Activated CD8-positive, alpha-beta memory T cell treated with anti-CD3 and anti-CD28 coated beads for 36 hours (primary cell): ENCODE data around the gene ARHGEF12. TPM values are rescaled to one million over a fixed set of nuclear protein-coding genes. Genes with fewer than 3 reads are reported as not detected.

Experiments used
- CTCF ChIA-PET: fragments of 350-600 bp; sonication (Branson Sonifier 250); formaldehyde crosslinking; loops from one replicate; lab custom pipeline; 2021; ENCODE audit warnings: antibody characterized with exemption; lab: Charles Lee
- POLR2A ChIA-PET: fragments of 350-600 bp; sonication (Branson Sonifier 250); formaldehyde crosslinking; loops from one replicate; lab custom pipeline; 2021; ENCODE audit warnings: antibody characterized with exemption; lab: Charles Lee
- total RNA-seq, 2 experiments: library from RNA; stranded (reverse); gene quantifications; one replicate each; pipeline ENCODE4 v1.2.3, GENCODE V29; 2021

Gene ARHGEF12
- total RNA-seq, 2 experiments from 2014 or later = 31.0 to 31.7 TPM

DNA sequence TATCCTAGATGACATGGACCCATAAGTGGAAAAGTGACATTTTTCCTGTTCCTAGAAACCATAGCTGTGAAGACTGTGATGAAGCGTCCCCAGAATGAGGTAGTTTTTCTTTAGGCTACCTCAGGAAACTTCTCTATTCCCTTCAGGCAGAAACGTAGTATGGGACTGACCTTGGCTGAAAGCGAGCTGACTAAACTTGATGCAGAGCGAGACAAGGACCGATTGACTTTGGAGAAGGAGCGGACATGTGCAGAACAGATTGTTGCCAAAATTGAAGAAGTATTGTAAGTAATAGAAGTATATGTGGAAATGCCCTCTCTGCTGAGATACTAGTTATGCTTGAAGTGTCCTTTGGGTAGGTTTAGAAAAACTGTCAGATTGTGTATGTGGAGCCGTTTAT lies 110.6 kb downstream of the ARHGEF12 start:
- ChIA-PET CTCF (no interaction called here), POLR2A (no interaction called here)

DNA sequence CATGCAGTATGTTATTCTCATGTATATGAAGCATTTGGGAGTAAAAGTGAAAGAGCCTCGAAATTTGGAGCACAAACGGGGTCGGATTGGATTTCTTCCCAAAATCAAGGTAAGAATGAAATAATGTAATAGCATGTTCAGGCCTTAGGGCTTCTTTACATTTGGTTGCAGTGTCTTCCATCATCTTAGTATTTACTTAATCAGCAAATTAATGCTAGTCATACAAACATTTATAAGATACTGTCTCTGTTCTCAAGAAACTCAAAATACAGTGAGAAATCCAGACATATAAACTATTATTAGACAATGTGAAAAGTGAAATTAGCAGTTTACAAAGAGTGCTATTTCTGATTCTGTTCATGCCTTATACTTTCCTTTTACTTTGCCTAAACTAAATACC lies 112.0 kb downstream of the ARHGEF12 start:
- ChIA-PET POLR2A (no interaction called here), CTCF (no interaction called here)

DNA sequence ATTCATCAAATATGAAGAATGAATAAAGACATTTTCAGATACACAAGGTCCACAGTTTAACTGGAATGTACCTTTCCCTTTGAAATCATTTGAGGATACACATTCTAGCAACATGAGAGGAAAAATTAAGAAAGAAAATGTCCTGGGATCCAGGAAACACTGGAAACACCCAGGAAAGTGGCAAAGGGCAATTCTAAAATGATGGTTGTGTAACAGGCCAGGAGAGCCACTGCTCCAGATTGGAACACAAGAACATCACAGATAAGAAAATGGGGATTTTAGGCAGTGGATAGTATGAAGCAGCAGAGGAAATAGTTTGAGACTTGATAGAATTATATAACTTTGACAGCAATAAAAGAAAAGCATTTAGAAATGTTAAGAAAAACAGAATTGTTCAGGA lies 119.3 kb downstream of the ARHGEF12 start:
- ChIA-PET CTCF (no interaction called here), POLR2A (no interaction called here)

DNA sequence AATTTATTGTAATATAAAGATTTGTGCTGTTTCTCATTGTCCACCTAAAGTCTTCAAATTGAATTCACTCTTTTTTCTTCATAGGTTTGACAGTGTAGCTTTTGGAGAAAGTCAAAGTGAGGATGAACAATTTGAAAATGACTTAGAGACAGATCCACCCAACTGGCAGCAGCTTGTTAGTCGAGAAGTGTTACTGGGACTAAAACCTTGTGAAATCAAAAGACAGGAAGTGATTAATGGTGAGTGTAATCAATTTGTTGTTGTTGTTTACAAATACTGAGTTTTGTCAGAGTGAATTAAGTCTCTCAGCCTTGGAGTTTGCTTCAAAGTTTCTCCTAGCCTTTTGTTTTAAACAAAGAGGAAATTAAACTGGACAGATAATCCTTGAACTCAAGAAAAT lies 121.8 kb downstream of the ARHGEF12 start:
- ChIA-PET CTCF (no interaction called here), POLR2A (no interaction called here)

DNA sequence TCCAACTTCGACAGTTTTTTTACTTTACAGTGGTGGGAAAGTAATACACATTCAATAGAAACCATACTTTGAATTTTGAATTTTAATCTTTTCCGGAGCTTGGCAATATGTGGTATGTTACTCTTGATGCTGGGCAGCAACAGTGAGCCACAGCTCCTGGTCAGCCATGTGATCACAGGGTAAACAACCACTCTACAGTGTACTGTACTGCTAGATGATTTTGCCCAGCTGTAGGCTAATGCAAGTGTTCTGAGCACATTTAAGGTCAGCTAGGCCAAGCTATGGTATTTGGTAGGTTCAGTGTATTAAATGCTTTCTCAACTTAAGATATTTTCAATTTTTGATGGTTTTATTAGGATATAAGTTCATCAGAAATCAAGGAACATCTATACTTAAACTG lies 126.6 kb downstream of the ARHGEF12 start:
- CTCF ChIA-PET = no interaction called here
- POLR2A ChIA-PET = no interaction called here

DNA sequence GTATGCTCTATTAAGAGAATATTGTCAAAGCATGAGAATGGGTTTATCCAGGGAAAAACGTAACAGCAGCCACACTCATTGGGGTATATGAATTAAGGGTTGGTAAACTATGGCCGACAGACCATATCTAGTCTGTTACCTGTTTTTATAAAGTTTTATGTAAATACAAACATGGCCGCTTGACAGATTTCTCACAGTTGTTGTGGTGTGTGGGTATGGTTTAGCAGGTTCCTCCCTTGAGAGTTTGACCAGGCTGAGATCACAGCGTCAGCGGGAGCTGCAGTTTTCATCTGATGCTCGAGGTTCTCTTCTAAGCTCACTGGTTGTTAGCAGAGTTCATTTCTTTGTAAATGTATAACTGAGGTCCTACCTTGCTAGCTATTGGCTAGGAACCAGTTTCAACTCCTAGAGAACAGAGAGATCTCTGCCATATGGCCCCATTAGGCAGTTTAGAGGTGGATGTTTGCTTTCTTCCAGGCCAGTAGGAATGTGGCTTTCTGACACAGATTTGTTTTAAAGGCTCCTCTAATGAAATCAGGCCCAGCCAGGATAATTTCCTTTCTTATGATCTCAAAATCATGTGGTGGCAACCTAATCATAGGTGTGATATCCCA lies 129.8 kb downstream of the ARHGEF12 start:
- POLR2A ChIA-PET = no interaction called here
- CTCF ChIA-PET = no interaction called here

DNA sequence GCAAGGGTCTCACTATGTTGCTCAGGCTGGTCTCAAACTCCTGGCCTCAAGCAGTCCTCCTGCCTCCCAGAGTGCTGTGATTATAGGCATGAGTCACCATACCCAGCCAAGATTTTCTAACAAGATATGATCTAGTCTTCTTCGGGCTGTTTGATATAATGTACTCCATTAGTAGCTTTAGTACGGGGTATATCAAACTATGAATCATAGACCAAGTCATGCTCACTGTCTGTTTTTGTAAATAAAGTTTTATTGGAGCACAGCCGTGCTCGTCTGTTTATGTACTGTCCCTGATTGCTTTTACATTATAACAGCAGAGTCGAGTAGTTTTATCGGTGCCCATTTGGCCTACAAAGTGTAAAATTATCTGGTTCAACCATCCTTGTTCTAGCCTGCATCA lies 131.4 kb downstream of the ARHGEF12 start:
- CTCF ChIA-PET = no interaction called here
- POLR2A ChIA-PET = no interaction called here

DNA sequence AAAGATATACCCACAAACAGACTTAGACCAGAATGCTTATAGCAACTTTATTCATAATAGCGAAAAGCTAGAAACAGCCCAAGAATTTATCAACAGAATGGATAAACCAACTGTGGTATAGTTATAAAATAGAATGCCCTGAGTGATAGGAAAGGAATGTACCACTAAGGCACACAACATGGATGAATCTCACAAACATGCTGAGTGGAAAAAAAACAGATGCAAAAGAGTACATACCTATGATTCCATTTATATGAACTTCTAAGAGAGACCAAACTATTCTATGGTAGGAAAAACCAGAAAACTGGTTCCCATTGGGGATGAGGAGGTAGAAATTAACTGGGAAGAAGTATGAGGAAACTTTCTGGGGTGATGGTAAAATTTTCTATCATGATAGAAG lies 134.9 kb downstream of the ARHGEF12 start:
- ChIA-PET CTCF (no interaction called here), POLR2A (no interaction called here)

DNA sequence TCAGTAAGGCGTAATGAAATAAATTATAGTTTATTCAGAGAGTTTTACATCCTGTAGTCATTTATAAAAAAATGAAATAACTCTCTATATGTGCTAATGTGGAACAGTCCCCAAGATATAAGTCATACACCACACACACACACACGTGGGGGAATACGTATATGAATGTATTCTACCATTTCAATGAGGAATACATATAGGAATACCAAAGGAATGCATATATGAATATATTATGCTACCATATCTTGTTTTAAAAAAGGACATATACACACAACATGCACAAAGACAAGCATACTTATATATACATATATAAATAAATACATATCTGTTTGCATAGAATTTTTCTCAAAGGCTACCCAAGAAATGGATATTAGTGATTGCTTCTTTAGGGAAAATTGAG lies 135.8 kb downstream of the ARHGEF12 start:
- POLR2A ChIA-PET = no interaction called here
- CTCF ChIA-PET = no interaction called here

DNA sequence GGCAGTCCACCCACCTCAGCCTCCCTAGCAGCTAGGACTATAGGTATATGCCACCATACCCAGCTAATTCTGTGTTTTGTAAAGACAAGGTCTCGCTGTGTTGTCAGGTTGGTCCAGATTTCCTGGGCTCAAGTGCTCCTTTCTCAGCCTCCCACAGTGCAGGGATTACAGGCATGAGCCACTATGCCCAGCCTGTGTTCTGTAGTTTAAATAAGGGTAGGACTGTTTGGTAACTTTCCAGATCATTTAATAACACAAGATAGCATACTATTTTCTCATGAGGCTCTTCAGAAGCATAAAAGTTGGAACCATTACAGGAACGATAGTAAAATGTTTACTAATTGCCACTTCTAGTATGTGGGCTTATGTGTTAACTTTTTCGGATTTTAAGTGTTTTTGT lies 137.3 kb downstream of the ARHGEF12 start:
- ChIA-PET POLR2A (no interaction called here), CTCF (no interaction called here)

DNA sequence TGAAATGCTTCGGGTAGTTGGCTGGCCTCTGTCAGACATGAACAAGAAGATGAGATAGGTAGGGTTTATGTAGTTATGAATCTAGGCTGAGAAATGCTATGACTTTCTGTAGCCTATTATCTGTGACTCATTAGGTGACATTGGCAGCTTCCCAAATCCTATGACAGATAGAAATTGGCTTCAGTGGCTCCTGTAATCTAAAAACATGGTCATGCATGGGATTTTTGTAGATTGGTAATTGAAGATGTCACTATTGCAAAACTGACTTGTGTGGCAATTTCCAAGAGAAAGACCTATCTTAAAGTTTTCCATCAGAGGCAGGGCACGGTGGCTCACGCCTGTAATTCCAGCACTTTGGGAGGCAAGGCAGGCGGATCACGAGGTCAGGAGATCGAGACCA lies 145.9 kb downstream of the ARHGEF12 start:
- CTCF ChIA-PET = interaction anchor here (0.7 kb wide), 1 partner anchor 577 kb away, joined by 3 read pairs; no protein-coding TSS in a partner anchor
- POLR2A ChIA-PET = no interaction called here

DNA sequence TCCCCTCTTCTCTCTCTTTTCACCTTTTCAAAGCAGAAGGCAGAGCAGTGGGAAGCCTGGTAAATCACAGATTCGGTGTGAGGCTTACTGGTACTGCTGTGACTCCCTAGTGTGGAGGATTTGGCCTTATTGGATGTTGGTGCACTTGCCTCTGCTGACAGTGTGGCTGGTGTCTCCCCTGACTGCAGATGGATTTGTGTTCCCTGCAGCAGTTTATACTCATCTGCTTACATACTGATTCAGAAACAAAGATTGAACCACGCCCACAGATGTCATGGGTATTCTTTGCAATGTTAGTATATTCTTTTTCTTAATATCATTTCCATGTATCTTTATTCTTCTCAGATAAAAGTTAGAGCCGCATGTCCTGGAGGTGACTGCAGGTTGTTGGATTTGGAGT lies 148.5 kb downstream of the ARHGEF12 start:
- CTCF ChIA-PET = no interaction called here
- POLR2A ChIA-PET = no interaction called here

DNA sequence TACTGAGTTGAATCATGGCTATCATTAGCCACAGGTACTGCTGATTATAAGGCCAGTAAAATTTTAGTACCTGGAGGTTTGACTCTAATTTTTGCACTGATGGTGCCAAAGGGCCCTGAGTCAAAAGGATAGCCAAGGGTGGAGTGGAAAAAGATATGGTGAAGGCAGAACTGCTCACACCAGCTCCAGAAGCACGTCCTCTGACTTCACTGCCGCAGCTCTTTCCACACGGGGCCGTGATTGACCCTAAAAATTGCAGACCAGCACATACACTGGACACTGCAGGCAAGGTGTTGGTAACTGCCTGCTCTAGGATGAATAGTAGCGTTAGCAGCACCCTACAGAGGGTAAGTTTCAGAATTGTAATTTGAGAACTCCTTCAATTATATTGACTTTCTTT lies 149.9 kb downstream of the ARHGEF12 start:
- CTCF ChIA-PET = no interaction called here
- POLR2A ChIA-PET = no interaction called here

DNA sequence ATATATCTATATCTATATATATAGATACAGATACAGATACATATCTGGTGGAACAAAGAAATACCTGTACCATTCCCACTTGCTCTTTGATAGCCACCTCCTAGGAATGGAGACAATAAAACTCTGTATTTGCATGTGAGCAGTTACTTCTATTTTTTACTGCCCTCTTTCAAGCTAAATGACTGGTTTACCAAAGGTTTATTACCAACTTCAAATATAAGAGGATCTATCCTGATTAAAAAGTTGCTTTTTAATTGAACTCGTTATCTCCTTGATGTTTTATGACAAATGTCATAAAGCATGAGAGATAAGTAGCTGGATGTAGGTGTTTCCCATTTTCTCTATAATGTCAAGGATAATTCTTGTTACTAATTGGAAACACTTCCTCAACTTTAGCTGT lies 153.6 kb downstream of the ARHGEF12 start:
- ChIA-PET POLR2A (no interaction called here), CTCF (no interaction called here)

DNA sequence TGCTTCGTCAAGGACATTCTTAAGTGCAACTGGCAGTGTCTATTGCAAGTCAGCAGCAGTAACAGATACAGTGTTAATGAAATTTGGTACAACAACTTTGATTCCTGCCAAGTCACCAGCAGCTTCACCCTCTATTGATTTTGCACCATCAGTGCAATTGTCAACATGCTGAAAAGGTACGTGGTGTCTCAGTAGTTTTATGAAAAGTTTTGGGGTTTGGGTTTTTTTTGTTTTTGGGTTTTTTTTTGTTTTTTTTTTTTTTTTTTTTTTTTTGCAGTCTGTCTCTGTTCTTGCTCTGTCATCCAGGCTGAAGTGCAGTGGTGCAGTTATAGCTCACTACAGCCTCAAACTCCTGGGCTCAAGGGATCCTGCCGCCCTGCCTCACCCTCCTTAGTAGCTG lies 156.3 kb downstream of the ARHGEF12 start:
- CTCF ChIA-PET = interaction anchor here (1.1 kb wide), 1 partner anchor 18 kb away, joined by 4 read pairs; no protein-coding TSS in a partner anchor

DNA sequence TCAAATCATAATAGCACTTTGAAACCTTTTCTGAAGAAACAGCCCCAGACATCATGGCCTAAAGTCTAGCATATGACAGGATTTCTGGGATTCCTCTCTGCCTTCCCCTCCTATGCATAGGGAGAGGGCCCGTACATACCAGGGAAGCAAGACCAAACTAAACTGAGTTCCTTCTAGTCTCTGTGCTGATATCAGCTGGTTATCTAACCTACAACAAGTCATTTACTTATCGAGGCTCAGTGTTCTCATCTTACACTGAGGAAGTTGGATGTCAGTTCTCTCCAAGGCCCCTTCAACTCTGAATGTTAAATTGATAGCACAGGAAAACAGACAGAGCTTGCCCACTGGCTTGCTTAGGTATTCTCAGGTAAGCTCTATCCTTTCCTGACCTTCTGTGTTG lies 158.4 kb downstream of the ARHGEF12 start:
- POLR2A ChIA-PET = no interaction called here
- CTCF ChIA-PET = no interaction called here

More for the DNA sequence above, 156.3 kb downstream of the ARHGEF12 start:
- POLR2A ChIA-PET = no interaction called here

DNA sequence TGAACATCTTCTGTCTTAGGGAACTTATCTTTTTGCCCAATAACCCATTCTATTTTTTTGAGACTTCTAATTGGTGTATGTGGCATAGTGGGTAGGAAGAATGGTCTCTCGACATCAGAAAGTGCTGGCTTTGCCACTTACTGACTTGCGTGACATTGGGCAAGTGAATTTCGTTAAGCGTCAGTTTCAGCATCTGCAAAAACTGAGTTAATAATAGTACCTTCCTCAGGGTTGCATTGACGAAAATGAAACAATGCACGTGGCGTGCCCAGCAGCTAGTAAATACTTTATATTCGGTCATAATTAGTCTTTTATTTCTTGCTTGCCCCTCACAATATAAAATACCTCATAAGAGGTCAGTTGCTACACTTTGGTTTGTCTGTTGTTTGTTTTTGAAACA lies 162.9 kb downstream of the ARHGEF12 start:
- ChIA-PET CTCF (no interaction called here), POLR2A (no interaction called here)

DNA sequence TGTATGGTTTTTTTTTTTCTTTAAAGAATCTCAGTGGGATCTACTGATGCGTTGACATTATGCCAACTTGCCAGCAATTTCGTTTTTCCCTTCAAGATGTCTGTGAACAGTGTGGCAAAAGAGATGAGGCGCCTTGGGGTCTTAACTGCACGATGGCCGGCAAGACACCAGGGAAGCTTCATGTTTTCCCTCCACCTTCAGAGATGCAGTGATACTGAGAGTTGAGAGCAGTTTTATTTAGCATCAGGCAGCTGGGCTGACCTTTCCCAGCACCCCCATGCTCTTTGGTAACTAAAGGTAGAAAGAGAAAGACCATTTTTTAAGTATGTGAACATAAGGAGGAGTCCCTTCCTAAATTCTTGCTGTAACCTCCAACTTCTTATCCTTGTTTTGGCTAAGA lies 163.6 kb downstream of the ARHGEF12 start:
- POLR2A ChIA-PET = no interaction called here
- CTCF ChIA-PET = no interaction called here

DNA sequence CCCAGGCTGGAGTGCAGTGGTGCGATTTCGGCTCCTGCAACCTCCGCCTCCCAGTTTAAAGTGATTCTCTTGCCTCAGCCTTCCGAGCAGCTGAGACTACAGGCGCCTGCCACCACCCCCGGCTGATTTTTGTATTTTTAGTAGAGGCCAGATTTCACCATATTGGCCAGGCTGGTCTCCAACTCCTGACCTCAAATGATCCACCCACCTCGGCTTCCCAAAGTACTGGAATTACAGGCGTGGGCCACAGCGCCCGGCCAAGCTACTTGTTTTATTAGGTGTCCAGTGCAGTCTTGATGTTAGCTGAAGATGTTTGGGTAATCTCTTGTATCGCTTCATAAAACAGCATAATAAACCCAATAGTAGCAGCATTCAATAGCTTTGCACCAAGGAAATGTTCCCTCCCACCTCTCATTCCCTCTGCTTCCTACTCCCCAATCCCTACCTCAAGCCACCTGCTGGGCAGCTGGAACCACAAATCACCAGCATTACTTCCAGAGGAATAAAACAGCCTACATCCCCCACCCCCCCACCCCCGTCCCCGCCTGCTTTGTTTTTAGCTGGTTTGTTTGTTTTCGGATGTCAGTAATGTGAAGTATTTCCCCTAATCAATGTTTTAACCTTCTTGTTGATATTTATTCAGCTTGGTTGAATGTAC lies 164.3 kb downstream of the ARHGEF12 start:
- ChIA-PET CTCF (interaction anchor here (1.5 kb wide), 1 partner anchor 55 kb away, joined by 3 read pairs; no protein-coding TSS in a partner anchor), POLR2A (no interaction called here)

DNA sequence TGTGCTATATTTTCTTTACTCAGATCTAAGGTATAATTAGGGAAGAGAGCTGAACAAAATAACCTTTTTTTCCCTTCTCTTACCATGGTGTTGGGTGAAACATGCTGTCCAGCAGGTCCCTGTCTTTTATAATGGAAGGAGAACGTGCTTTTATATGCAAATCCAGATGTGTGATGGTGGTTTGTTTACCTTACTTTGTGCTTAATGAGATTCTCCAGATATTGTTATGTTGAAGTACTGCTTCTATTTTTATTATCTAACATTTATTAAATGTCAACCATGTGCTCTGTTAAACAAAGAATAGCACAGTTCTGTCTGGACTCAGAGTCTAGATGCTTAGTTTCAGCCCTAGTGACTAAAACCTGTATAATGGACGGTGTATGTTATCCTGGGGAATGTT lies 165.2 kb downstream of the ARHGEF12 start:
- POLR2A ChIA-PET = no interaction called here
- CTCF ChIA-PET = interaction anchor here (1.5 to 1.7 kb wide), 2 partner anchors 10 to 55 kb away, joined by 3 to 4 read pairs; partner anchors contain the start of gene GRIK4
